22Rv1 (cell line): ENCODE measurements around the gene HLX.

Source experiments
- H3K27ac ChIP-seq: fragments of 450-650 bp; 2 replicates; pipeline ENCODE4 v1.5.1; 2017
- ZFX ChIP-seq: fragments of 450-650 bp; IDR thresholded peaks from 2 replicates; pipeline ENCODE4 v1.6.1; 2017; ENCODE audit warnings: antibody characterized with exemption, borderline replicate concordance
- TF ChIP-seq, protein P1 (sequence below): fragments of 450-650 bp; IDR thresholded peaks from 2 replicates; pipeline ENCODE4 v1.5.1; 2017; ENCODE audit warnings: mild to moderate bottlenecking

Gene HLX

DNA sequence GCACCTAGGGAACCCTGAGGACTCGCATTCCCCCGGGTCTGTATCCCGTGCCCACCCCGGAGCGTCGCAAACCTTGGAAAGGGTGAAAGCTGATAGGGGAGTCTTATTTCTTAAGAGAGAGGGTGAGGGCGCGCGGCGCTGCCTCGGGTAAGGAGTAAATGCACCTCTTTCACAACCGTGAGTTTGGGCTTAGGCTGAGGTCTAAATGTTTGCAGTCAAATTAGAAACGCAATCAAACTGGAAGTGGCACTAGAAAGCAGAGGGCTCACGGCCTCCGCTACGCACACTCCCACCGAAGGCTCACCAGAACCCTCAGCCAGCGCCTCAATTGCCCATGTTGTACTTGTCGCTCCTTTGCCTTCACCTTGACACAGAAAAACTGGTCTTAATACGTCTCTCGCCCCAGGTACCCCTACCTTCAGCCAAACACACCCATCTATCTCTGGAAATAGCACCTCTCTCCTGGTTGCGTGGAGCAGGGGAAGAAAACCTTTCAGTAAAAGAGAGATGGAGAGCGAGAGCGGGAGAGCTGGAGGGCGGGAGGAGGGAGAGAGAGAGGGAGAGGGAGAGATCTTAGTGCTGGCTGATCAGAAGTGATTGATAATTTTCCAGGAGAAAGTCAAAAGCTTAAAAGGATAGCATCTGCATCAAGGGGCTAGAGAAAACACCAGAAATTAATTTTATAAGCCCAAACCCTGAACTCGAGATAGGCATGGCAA is 1.7 kb upstream of the HLX start:
- TF ChIP-seq, protein P1, sequence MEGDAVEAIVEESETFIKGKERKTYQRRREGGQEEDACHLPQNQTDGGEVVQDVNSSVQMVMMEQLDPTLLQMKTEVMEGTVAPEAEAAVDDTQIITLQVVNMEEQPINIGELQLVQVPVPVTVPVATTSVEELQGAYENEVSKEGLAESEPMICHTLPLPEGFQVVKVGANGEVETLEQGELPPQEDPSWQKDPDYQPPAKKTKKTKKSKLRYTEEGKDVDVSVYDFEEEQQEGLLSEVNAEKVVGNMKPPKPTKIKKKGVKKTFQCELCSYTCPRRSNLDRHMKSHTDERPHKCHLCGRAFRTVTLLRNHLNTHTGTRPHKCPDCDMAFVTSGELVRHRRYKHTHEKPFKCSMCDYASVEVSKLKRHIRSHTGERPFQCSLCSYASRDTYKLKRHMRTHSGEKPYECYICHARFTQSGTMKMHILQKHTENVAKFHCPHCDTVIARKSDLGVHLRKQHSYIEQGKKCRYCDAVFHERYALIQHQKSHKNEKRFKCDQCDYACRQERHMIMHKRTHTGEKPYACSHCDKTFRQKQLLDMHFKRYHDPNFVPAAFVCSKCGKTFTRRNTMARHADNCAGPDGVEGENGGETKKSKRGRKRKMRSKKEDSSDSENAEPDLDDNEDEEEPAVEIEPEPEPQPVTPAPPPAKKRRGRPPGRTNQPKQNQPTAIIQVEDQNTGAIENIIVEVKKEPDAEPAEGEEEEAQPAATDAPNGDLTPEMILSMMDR, result no peak
- TF ChIP-seq ZFX, result no peak
- no peak overlapping the region for H3K27ac ChIP-seq

DNA sequence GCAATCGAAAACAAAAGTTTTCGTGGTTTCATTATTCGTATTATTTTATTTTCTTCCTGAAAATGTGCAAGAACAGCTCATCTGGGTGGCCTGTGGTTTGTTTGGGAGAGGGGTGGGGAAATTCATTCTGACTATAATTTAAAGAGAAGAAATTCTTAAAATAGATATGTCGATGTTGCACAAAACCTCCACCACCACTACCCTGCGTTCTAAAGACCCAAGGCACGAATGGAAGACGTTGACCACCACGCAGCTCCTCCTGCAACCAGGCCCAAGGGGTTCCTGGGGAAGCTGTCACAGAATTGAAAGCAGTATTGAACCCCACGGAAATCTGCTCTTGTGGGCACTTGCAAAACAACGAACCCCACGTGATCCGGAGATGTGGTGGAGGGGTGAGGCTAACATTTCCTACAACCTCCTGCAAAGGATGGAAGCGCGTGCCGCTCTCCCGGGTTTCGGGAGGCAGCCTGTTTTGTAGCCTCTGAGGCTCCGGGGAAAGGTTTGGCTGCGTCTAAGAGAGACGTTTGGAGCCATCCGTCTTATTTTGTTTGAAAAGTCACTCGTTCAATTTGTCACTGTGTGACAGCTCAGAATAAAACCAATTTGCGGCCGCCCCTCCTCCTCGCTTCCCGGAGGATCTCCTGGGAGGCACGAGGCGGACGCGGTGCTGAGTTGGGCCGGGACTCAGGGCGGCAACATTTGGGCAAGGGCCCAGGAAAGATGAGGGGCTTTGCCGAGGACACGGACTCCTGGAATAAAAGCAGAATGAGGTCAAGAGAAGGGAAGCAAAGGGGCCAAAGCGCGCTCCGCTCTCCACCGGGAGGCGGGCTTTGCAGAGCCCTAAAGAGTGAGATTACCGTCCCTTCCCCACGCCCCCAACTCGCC is 810 bp upstream of the HLX start:
- TF ChIP-seq, protein P1, result peak; percentile 16; the same call in 1 of the 2 replicates
- TF ChIP-seq ZFX, result no peak
- H3K27ac ChIP-seq, result no peak overlapping the region

DNA sequence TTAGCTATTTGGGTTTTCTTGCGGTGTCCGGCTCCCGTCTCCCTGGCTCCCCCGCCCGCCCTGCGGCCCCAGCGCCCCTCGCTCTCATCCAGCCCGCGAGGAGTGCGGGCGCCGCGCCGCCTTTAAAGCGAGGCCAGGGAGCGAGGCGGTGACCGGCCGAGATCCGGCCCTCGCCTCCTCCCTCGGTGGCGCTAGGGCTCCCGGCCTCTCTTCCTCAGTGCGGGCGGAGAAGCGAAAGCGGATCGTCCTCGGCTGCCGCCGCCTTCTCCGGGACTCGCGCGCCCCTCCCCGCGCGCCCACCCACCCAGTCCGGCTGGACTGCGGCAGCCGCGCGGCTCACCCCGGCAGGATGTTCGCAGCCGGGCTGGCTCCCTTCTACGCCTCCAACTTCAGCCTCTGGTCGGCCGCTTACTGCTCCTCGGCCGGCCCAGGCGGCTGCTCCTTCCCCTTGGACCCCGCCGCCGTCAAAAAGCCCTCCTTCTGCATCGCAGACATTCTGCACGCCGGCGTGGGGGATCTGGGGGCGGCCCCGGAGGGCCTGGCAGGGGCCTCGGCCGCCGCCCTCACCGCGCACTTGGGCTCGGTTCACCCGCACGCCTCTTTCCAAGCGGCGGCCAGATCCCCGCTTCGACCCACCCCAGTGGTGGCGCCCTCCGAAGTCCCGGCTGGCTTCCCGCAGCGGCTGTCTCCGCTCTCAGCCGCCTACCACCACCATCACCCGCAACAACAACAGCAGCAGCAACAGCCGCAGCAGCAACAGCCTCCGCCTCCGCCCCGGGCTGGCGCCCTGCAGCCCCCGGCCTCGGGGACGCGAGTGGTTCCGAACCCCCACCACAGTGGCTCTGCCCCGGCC is 492 bp downstream of the HLX start:
- no peak for TF ChIP-seq ZFX
- TF ChIP-seq, protein P1, result peak; percentile 49
- peak overlapping the region; percentile 57 for H3K27ac ChIP-seq

DNA sequence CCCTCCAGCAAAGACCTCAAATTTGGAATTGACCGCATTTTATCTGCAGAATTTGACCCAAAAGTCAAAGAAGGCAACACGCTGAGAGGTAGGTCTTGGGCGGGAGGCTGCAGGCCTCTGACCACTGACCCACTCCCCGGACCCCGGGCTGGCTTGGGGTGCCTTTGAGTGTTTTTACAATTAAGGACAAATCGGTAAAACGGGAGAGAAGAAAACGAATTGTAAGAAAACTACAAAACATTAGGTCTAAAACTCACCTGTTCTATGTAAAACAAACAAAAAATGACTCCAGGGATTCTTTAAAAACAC is 1.1 kb downstream of the HLX start:
- no peak for TF ChIP-seq ZFX
- TF ChIP-seq, protein P1, result no peak
- no peak overlapping the region for H3K27ac ChIP-seq

DNA sequence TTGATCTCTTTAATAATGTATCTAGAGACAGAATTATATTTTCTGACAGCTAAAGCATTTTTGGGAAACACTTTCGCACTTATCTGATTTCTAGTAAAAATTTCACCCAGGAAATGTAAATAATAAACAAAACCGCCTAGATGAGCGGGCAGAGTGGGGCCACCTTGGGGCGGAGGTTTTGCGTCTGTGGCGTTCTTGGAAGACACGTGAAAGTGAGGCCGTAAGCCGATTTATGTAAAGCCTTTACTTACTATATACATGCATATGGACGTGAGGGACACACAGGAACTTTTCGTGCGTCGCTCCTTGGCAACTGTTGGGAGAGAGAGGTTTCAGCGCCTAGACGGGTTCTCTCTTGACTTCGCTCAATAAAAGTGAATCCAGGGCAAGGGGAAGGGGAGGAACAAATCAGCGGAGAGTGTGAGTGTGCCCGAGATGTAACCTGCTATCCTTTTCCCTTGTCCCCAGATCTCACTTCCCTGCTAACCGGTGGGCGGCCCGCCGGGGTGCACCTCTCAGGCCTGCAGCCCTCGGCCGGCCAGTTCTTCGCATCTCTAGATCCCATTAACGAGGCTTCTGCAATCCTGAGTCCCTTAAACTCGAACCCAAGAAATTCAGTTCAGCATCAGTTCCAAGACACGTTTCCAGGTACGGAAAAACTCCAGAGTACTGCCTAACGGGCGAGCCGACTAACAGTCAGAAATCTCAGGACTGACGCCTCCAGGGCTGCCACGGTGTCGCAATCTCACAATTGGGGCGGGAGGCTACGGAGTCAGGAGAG is 1.7 kb downstream of the HLX start:
- no peak overlapping the region for H3K27ac ChIP-seq
- TF ChIP-seq, protein P1, result no peak
- no peak for TF ChIP-seq ZFX

DNA sequence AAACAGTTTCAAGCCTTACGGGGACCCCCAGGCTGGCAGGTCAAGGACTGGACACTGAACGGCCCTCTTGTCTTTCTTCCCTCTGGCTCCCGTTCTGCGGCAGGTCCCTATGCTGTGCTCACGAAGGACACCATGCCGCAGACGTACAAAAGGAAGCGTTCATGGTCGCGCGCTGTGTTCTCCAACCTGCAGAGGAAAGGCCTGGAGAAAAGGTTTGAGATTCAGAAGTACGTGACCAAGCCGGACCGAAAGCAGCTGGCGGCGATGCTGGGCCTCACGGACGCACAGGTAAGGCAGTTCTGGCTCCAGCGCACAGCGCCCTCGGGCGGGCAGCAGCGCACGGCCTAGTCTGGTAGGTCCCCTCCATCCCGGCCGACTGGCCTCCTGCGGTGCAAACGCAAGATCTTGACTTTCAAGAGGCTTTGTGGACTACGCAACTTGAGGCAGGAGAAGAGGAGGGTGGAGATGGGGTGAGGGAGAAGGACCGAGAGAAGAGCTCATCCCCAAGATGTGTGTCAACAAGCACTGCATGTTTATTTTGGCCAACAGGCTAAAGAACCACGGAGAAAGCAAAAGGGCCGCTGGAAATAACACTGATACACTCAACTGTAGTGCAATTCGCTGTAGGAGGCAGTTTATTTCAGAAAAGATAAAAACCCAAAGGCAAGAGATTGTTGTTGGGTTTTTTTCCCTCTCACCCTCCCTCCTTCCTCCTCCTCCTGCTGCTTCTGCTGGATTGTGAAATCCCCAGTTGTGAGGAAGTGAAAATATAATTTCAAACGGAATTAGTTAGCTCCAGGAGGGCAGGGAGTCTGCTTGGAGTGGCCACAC is 3.0 kb downstream of the HLX start:
- H3K27ac ChIP-seq, result no peak overlapping the region
- TF ChIP-seq ZFX, result no peak
- TF ChIP-seq, protein P1, result no peak
